ENCODE measurements around the gene PLPPR2. TPM values are rescaled to one million over a fixed set of nuclear protein-coding genes. Genes with fewer than 3 reads are reported as not detected.
"Not testable (repeated sequence)": the region's sequence is repeated elsewhere in the genome, so short reads cannot be mapped to it uniquely, and the experiment has no call there.

Gene PLPPR2
- total RNA-seq, 1 donor from 2014 or later: 51.9 TPM

- H3K27me3 Mint-ChIP-seq (ENCODE audit: unreplicated experiment): no peaks in the 10 kb centered on the region
- TF ChIP-seq CTCF (IDR thresholded peaks at IDR 0.05): no peak
- H3K27ac Mint-ChIP-seq (ENCODE audit: unreplicated experiment): no peak overlapping the region
- no peak for DNase-seq (ENCODE audit: extremely low spot score, unreplicated experiment)
- no peaks in the 10 kb centered on the region for H3K36me3 Mint-ChIP-seq (ENCODE audit: unreplicated experiment)
- no peaks in the 10 kb centered on the region for H3K4me1 Mint-ChIP-seq (ENCODE audit: unreplicated experiment)
- no peak overlapping the region for H3K4me3 Mint-ChIP-seq (ENCODE audit: unreplicated experiment)
- H3K9me3 Mint-ChIP-seq (ENCODE audit: unreplicated experiment): no peaks in the 10 kb centered on the region
Observed at GRCh38 chr19:11330127-11330526, 25.1 kb upstream of the PLPPR2 start.

GRCh38 chr19:11331502-11331901, 23.7 kb upstream of the PLPPR2 start:
- Mint-ChIP-seq H3K4me1 (ENCODE audit: unreplicated experiment) (no peaks in the 10 kb centered on the region), H3K27ac (ENCODE audit: unreplicated experiment) (no peak overlapping the region), H3K4me3 (ENCODE audit: unreplicated experiment) (no peak overlapping the region), H3K27me3 (ENCODE audit: unreplicated experiment) (no peaks in the 10 kb centered on the region), H3K36me3 (ENCODE audit: unreplicated experiment) (peaks cover 4% of the 10 kb centered on the region), H3K9me3 (ENCODE audit: unreplicated experiment) (no peaks in the 10 kb centered on the region)
- no peak for DNase-seq (ENCODE audit: extremely low spot score, unreplicated experiment)
- TF ChIP-seq CTCF (IDR thresholded peaks at IDR 0.05): no peak

GRCh38 chr19:11332822-11333221, 22.4 kb upstream of the PLPPR2 start:
- Mint-ChIP-seq H3K27me3 (ENCODE audit: unreplicated experiment) (no peaks in the 10 kb centered on the region), H3K27ac (ENCODE audit: unreplicated experiment) (no peak overlapping the region), H3K4me3 (ENCODE audit: unreplicated experiment) (no peak overlapping the region), H3K36me3 (ENCODE audit: unreplicated experiment) (peaks cover 4% of the 10 kb centered on the region), H3K4me1 (ENCODE audit: unreplicated experiment) (no peaks in the 10 kb centered on the region), H3K9me3 (ENCODE audit: unreplicated experiment) (no peaks in the 10 kb centered on the region)
- no peak for DNase-seq (ENCODE audit: extremely low spot score, unreplicated experiment)
- TF ChIP-seq CTCF (IDR thresholded peaks at IDR 0.05): no peak

GRCh38 chr19:11333838-11334237, 21.4 kb upstream of the PLPPR2 start:
- H3K36me3 Mint-ChIP-seq (ENCODE audit: unreplicated experiment); H3K27me3 Mint-ChIP-seq (ENCODE audit: unreplicated experiment); H3K4me3 Mint-ChIP-seq (ENCODE audit: unreplicated experiment); H3K27ac Mint-ChIP-seq (ENCODE audit: unreplicated experiment); H3K4me1 Mint-ChIP-seq (ENCODE audit: unreplicated experiment); H3K9me3 Mint-ChIP-seq (ENCODE audit: unreplicated experiment); DNase-seq (ENCODE audit: extremely low spot score, unreplicated experiment): not testable (repeated sequence)

- H3K27me3 Mint-ChIP-seq (ENCODE audit: unreplicated experiment): no peaks in the 10 kb centered on the region
- TF ChIP-seq CTCF (IDR thresholded peaks at IDR 0.05): no peak
- peaks cover 11% of the 10 kb centered on the region for H3K4me1 Mint-ChIP-seq (ENCODE audit: unreplicated experiment)
- no peak overlapping the region for H3K4me3 Mint-ChIP-seq (ENCODE audit: unreplicated experiment)
- DNase-seq (ENCODE audit: extremely low spot score, unreplicated experiment): no peak
- no peaks in the 10 kb centered on the region for H3K9me3 Mint-ChIP-seq (ENCODE audit: unreplicated experiment)
- no peak overlapping the region for H3K27ac Mint-ChIP-seq (ENCODE audit: unreplicated experiment)
- peaks cover 4% of the 10 kb centered on the region for H3K36me3 Mint-ChIP-seq (ENCODE audit: unreplicated experiment)
Observed at GRCh38 chr19:11335449-11336146, 19.6 kb upstream of the PLPPR2 start.

All from osteocyte (in vitro differentiated cells).